Tibial artery (tissue), 4 donors: ENCODE measurements around the gene PRICKLE2.

ENCODE experiments used
- DNase-seq, 2 donors: peaks; one replicate each; pipeline ENCODE4 v3.0.0-alpha.2; 2019
- H3K27ac ChIP-seq, 2 donors: fragments of 200-600 bp; sonication (generic) in 1 of 2; 1 replicate in 1 of 2; 2 replicates in 1 of 2; pipeline ENCODE4 v1.5.1; 2018 to 2019; ENCODE audit warnings: mild to moderate bottlenecking in 1 of 2
- H3K27me3 ChIP-seq, 2 donors: fragments of 200-600 bp; sonication (generic) in 1 of 2; one replicate each; pipeline versions ENCODE4 v1.5.1 to v1.6.0; 2016 to 2019
- H3K36me3 ChIP-seq, 3 donors: fragments of 200-600 bp; sonication (generic) in 2 of 3; one replicate each; pipeline ENCODE4 v1.5.1; 2016 to 2019; ENCODE audit warnings: mild to moderate bottlenecking in 2 of 3
- H3K4me1 ChIP-seq, 4 donors: fragments of 200-600 bp; sonication (generic) in 2 of 4; 1 replicate in 3 of 4; 2 replicates in 1 of 4; pipeline ENCODE4 v1.5.1; 2016 to 2019
- H3K4me3 ChIP-seq, 2 donors: fragments of 200-600 bp; sonication (generic) in 1 of 2; 1 replicate in 1 of 2; 2 replicates in 1 of 2; pipeline ENCODE4 v1.5.1; 2018 to 2019; ENCODE audit warnings: mild to moderate bottlenecking in 2 of 2
- H3K9me3 ChIP-seq, 3 donors: fragments of 200-600 bp; sonication (generic) in 1 of 3; one replicate each; pipeline ENCODE4 v1.5.1; 2016 to 2019
- CTCF ChIP-seq, 2 experiments: fragments of 200-600 bp in 1 of 2; fragments of 450-650 bp in 1 of 2; IDR thresholded peaks; one replicate each; pipeline ENCODE4 v1.5.1; 2017 to 2019; ENCODE audit warnings: antibody characterized with exemption in 2 of 2, mild to moderate bottlenecking in 1 of 2, moderate library complexity in 1 of 2
- intact Hi-C: fragments of 100-400 bp; cut with DNase I; formaldehyde crosslinking; loops from one replicate; pipeline ENCODE4 v1.15.0; 2023; ENCODE audit warnings: low total_unique reads

The PRICKLE2 gene

GRCh38 chr3:64151342-64151871, 73.9 kb downstream of the PRICKLE2 start:
- Histone ChIP-seq H3K4me3 (no peak overlapping the region), H3K4me1 (peaks cover 0 to 49% (median 19%) of the 10 kb centered on the region in 4 donors), H3K9me3 (no peaks in the 10 kb centered on the region), H3K27me3 (no peaks in the 10 kb centered on the region), H3K36me3 (peaks cover 14 to 50% (median 28%) of the 10 kb centered on the region in 3 donors), H3K27ac (peak overlapping the region; percentile 77 to 80)
- no peak for DNase-seq
- TF ChIP-seq CTCF (IDR thresholded peaks at IDR 0.05), result no peak
- intact Hi-C loops, result loop anchor here (10.0 kb wide), 1 partner anchor 117 kb away; no protein-coding TSS in a partner anchor

- peaks cover 0 to 46% (median 19%) of the 10 kb centered on the region in 4 donors for H3K4me1 ChIP-seq
- intact Hi-C loops, result loop anchor here (10.0 kb wide), 1 partner anchor 116 kb away; no protein-coding TSS in a partner anchor
- peak; percentile 29 to 87 for DNase-seq
- no peaks in the 10 kb centered on the region for H3K27me3 ChIP-seq
- peak overlapping the region; percentile 77 to 80 for H3K27ac ChIP-seq
- TF ChIP-seq CTCF (IDR thresholded peaks at IDR 0.05), result no peak
- no peak overlapping the region for H3K4me3 ChIP-seq
- H3K36me3 ChIP-seq, result peaks cover 15 to 50% (median 31%) of the 10 kb centered on the region in 3 donors
- no peaks in the 10 kb centered on the region for H3K9me3 ChIP-seq
Measured at GRCh38 chr3:64150623-64151207, 74.6 kb downstream of the PRICKLE2 start.

GRCh38 chr3:64149886-64150285, 75.4 kb downstream of the PRICKLE2 start:
- H3K27me3 ChIP-seq, result no peaks in the 10 kb centered on the region
- H3K27ac ChIP-seq, result peak overlapping the region; percentile 77 to 80
- H3K4me3 ChIP-seq, result no peak overlapping the region
- no peaks in the 10 kb centered on the region for H3K9me3 ChIP-seq
- H3K36me3 ChIP-seq, result peaks cover 15 to 49% (median 36%) of the 10 kb centered on the region in 3 donors
- no peak for TF ChIP-seq CTCF (IDR thresholded peaks at IDR 0.05)
- no peak for DNase-seq
- peaks cover 0 to 41% (median 19%) of the 10 kb centered on the region in 4 donors for H3K4me1 ChIP-seq
- intact Hi-C loops, result loop anchor here (10.0 kb wide), 1 partner anchor 115 kb away; no protein-coding TSS in a partner anchor

GRCh38 chr3:64148955-64149653, 76.2 kb downstream of the PRICKLE2 start:
- H3K36me3 ChIP-seq, result peaks cover 15 to 49% (median 36%) of the 10 kb centered on the region in 3 donors
- intact Hi-C loops, result no loop called here

GRCh38 chr3:64147211-64147610, 78.1 kb downstream of the PRICKLE2 start:
- DNase-seq, result no peak
- peaks cover 15 to 39% (median 30%) of the 10 kb centered on the region in 3 donors for H3K36me3 ChIP-seq

More at GRCh38 chr3:64148955-64149653, 76.2 kb downstream of the PRICKLE2 start:
- H3K27me3 ChIP-seq, result no peaks in the 10 kb centered on the region
- H3K4me3 ChIP-seq, result no peak overlapping the region
- H3K4me1 ChIP-seq, result peaks cover 0 to 42% (median 19%) of the 10 kb centered on the region in 4 donors
- no peaks in the 10 kb centered on the region for H3K9me3 ChIP-seq
- peak overlapping the region; percentile 77 to 80 for H3K27ac ChIP-seq
- TF ChIP-seq CTCF (IDR thresholded peaks at IDR 0.05), result no peak
- no peak for DNase-seq

More at GRCh38 chr3:64147211-64147610, 78.1 kb downstream of the PRICKLE2 start:
- no peak overlapping the region for H3K27ac ChIP-seq
- no peaks in the 10 kb centered on the region for H3K27me3 ChIP-seq
- no peak overlapping the region for H3K4me3 ChIP-seq
- peaks cover 0 to 46% (median 19%) of the 10 kb centered on the region in 4 donors for H3K4me1 ChIP-seq
- no peak for TF ChIP-seq CTCF (IDR thresholded peaks at IDR 0.05)
- intact Hi-C loops, result no loop called here
- H3K9me3 ChIP-seq, result no peaks in the 10 kb centered on the region
